Heart left ventricle (tissue), 13 donors: ENCODE measurements around the gene ZCCHC2.

Source experiments
- CTCF ChIP-seq, 12 donors: fragments of 200-600 bp; sonication (generic) in 4 of 12; IDR thresholded peaks; one replicate each; pipeline versions ENCODE4 v1.5.0 to v1.8.0; 2018 to 2022; ENCODE audit warnings: antibody characterized with exemption in 12 of 12, mild to moderate bottlenecking in 5 of 12
- POLR2A ChIP-seq, 2 donors: fragments of 450-650 bp; IDR thresholded peaks; one replicate each; pipeline ENCODE4 v1.6.1; 2017; ENCODE audit warnings: antibody characterized with exemption in 2 of 2, mild to moderate bottlenecking in 2 of 2, moderate library complexity in 2 of 2
- donor health status: ischemic (EF 13 %, LVEDD 7.1; RV severe dilation, severe dysfunction).
- donor health status: DM: no; HTN: yes; CAD: no.
- donor health status: DM: no; HTN: no; CAD: no.
- donor health status: ischemic (EF 25% LVEDD 6.9; RV normal size, moderate dysfunction).
- donor health status: ischemic (EF 25% LVEDD 5.7; RV mildly dilated, moderate dysfunction).
- donor health status: ischemic (EF 35%, LVEDD 5.7; RV mildly dilated, moderate dysfunction).
- donor health status: nonischemic (EF 11% LVEDD 7.7; RV severe dilation, severe dysfunction).
- donor health status: DM: yes; HTN: yes; CAD: no.
- donor health status: PGD.
- donor health status: ischemic (EF 29% LVEDD 5.4; RV normal size, mild dysfunction).
- donor health status: nonischemic (EF 23%, LVEDD 6.1; RV moderate dilation, normal function).

- TF ChIP-seq CTCF (IDR thresholded peaks at IDR 0.05): no peak
- no peak for TF ChIP-seq POLR2A (IDR thresholded peaks at IDR 0.05)
Measured at GRCh38 chr18:62566818-62567217, 44.0 kb downstream of the ZCCHC2 start.
